HEK293 (cell line): Measurements from ENCODE around the gene KCP.

Experiments
- CTCF ChIA-PET: fragments of 350-600 bp; formaldehyde crosslinking; extraction: SDS; loops from one replicate; lab custom pipeline; 2021; ENCODE audit warnings: antibody characterized with exemption; lab: Yijun Ruan, JAX
- POLR2A ChIA-PET: fragments of 300-600 bp; formaldehyde crosslinking; extraction: SDS; loops from one replicate; lab custom pipeline; 2020; ENCODE audit warnings: antibody characterized with exemption, inconsistent platforms; lab: Yijun Ruan, JAX
- H3K27ac ChIP-seq: fragments of 200-500 bp; sonication (Bioruptor generic); 2 replicates; pipeline ENCODE4 v1.5.1; 2014; ENCODE audit warnings: low read depth, low read length, control low read depth, inconsistent platforms; ENCODE audit errors: extremely low read depth
- H3K36me3 ChIP-seq, 2 experiments: fragments of 200-500 bp in 1 of 2; sonication (Bioruptor generic) in 1 of 2; 1 replicate in 1 of 2; 2 replicates in 1 of 2; pipeline ENCODE4 v1.5.1; 2014 to 2017; ENCODE audit warnings: inconsistent platforms in 2 of 2, low read length in 2 of 2; ENCODE audit not compliant: control insufficient read depth in 2 of 2, insufficient read depth in 1 of 2
- H3K4me1 ChIP-seq: fragments of 200-500 bp; sonication (Bioruptor generic); 2 replicates; pipeline ENCODE4 v1.5.1; 2014; ENCODE audit warnings: mild to moderate bottlenecking, low read length, inconsistent platforms; ENCODE audit not compliant: control insufficient read depth, insufficient read depth
- H3K4me3 ChIP-seq: 2 replicates; pipeline ENCODE4 v1.5.1; 2011; ENCODE audit warnings: low read depth, mild to moderate bottlenecking, control low read depth, low read length, moderate library complexity
- H3K9me3 ChIP-seq: fragments of 200-500 bp; sonication (Bioruptor generic); 2 replicates; pipeline ENCODE4 v1.5.1; 2014; ENCODE audit warnings: low read depth, low read length, inconsistent platforms; ENCODE audit not compliant: control insufficient read depth, insufficient read depth
- ATF2 ChIP-seq: fragments of 450-650 bp; formaldehyde crosslinking; IDR thresholded peaks from 2 replicates; pipeline ENCODE4 v1.5.1; 2016; ENCODE audit warnings: missing biosample characterization, missing genetic modification characterization, low read depth
- BCL11B ChIP-seq: fragments of 450-650 bp; formaldehyde crosslinking; IDR thresholded peaks from 2 replicates; pipeline ENCODE4 v1.5.1; 2016; ENCODE audit warnings: low read depth, missing biosample characterization, missing genetic modification characterization
- GFI1B ChIP-seq: fragments of 450-650 bp; formaldehyde crosslinking; IDR thresholded peaks from 2 replicates; pipeline ENCODE4 v1.5.1; 2016; ENCODE audit warnings: missing biosample characterization, missing genetic modification characterization
- GLIS1 ChIP-seq: fragments of 450-650 bp; formaldehyde crosslinking; IDR thresholded peaks from 2 replicates; pipeline ENCODE4 v1.5.1; 2016; ENCODE audit warnings: missing biosample characterization, missing genetic modification characterization
- IKZF3 ChIP-seq: fragments of 450-650 bp; IDR thresholded peaks from 2 replicates; pipeline ENCODE4 v1.5.0; 2018; ENCODE audit warnings: missing biosample characterization, mild to moderate bottlenecking, missing genetic modification characterization, moderate library complexity
- MEIS1 ChIP-seq: sonication (generic); formaldehyde crosslinking; IDR thresholded peaks from 2 replicates; pipeline ENCODE4 v1.8.1; 2022; ENCODE audit warnings: missing genetic modification reagents, mild to moderate bottlenecking, borderline replicate concordance
- PBX3 ChIP-seq: sonication (generic); formaldehyde crosslinking; IDR thresholded peaks from 2 replicates; pipeline ENCODE4 v1.8.1; 2022; ENCODE audit warnings: mild to moderate bottlenecking, moderate library complexity, missing genetic modification reagents
- PRDM1 ChIP-seq: fragments of 450-650 bp; formaldehyde crosslinking; IDR thresholded peaks from 2 replicates; pipeline ENCODE4; 2016; ENCODE audit warnings: missing biosample characterization, missing genetic modification characterization
- SP7 ChIP-seq: fragments of 450-650 bp; formaldehyde crosslinking; IDR thresholded peaks from 2 replicates; pipeline ENCODE4 v1.5.1; 2016; ENCODE audit warnings: missing biosample characterization, missing genetic modification characterization
- ZFP37 ChIP-seq: fragments of 450-650 bp; formaldehyde crosslinking; IDR thresholded peaks from 2 replicates; pipeline ENCODE4 v1.5.1; 2016; ENCODE audit warnings: missing biosample characterization, missing genetic modification characterization
- ZFP41 ChIP-seq: fragments of 450-650 bp; formaldehyde crosslinking; IDR thresholded peaks from 2 replicates; pipeline ENCODE4 v1.5.1; 2016; ENCODE audit warnings: missing biosample characterization, missing genetic modification characterization, borderline replicate concordance
- ZNF146 ChIP-seq: fragments of 450-650 bp; formaldehyde crosslinking; IDR thresholded peaks from 2 replicates; pipeline ENCODE4 v1.5.1; 2016; ENCODE audit warnings: missing biosample characterization, missing genetic modification characterization
- ZNF2 ChIP-seq: fragments of 450-650 bp; formaldehyde crosslinking; IDR thresholded peaks from 2 replicates; pipeline ENCODE4 v1.5.1; 2016; ENCODE audit warnings: missing biosample characterization, missing genetic modification characterization
- ZNF266 ChIP-seq: fragments of 450-650 bp; formaldehyde crosslinking; IDR thresholded peaks from 2 replicates; pipeline ENCODE4 v1.5.1; 2016; ENCODE audit warnings: missing biosample characterization, missing genetic modification characterization, low read depth
- ZNF302 ChIP-seq: fragments of 450-650 bp; formaldehyde crosslinking; IDR thresholded peaks from 2 replicates; pipeline ENCODE4 v1.5.1; 2016; ENCODE audit warnings: missing biosample characterization, missing genetic modification characterization, low read depth
- ZNF354C ChIP-seq: fragments of 450-650 bp; formaldehyde crosslinking; IDR thresholded peaks from 2 replicates; pipeline ENCODE4 v1.5.1; 2016; ENCODE audit warnings: missing biosample characterization, missing genetic modification characterization, low read depth, borderline replicate concordance
- ZNF37A ChIP-seq: fragments of 450-650 bp; IDR thresholded peaks from 2 replicates; pipeline ENCODE4 v1.5.1; 2018; ENCODE audit warnings: missing biosample characterization, missing genetic modification characterization
- ZNF394 ChIP-seq: fragments of 450-650 bp; formaldehyde crosslinking; IDR thresholded peaks from 2 replicates; pipeline ENCODE4 v1.5.1; 2016; ENCODE audit warnings: missing biosample characterization, missing genetic modification characterization, mild to moderate bottlenecking, moderate library complexity, borderline replicate concordance
- ZNF433 ChIP-seq: fragments of 450-650 bp; formaldehyde crosslinking; IDR thresholded peaks from 2 replicates; pipeline ENCODE4 v1.5.1; 2016; ENCODE audit warnings: missing biosample characterization, missing genetic modification characterization, low read depth
- ZNF473 ChIP-seq: fragments of 450-650 bp; formaldehyde crosslinking; IDR thresholded peaks from 2 replicates; pipeline ENCODE4 v1.5.1; 2017; ENCODE audit warnings: missing biosample characterization, missing genetic modification characterization
- ZNF501 ChIP-seq: fragments of 450-650 bp; formaldehyde crosslinking; IDR thresholded peaks from 2 replicates; pipeline ENCODE4 v1.5.1; 2016; ENCODE audit warnings: missing biosample characterization, missing genetic modification characterization
- ZNF549 ChIP-seq: fragments of 450-650 bp; IDR thresholded peaks from 2 replicates; pipeline ENCODE4 v1.5.1; 2018; ENCODE audit warnings: missing biosample characterization, missing genetic modification characterization, mild to moderate bottlenecking, inconsistent platforms, moderate library complexity
- ZNF621 ChIP-seq: fragments of 450-650 bp; formaldehyde crosslinking; IDR thresholded peaks from 2 replicates; pipeline ENCODE4 v1.5.1; 2017; ENCODE audit warnings: missing biosample characterization, missing genetic modification characterization
- ZNF623 ChIP-seq: fragments of 450-650 bp; formaldehyde crosslinking; IDR thresholded peaks from 2 replicates; pipeline ENCODE4 v1.5.1; 2016; ENCODE audit warnings: missing biosample characterization, missing genetic modification characterization
- ZNF624 ChIP-seq: fragments of 450-650 bp; formaldehyde crosslinking; IDR thresholded peaks from 2 replicates; pipeline ENCODE4 v1.5.1; 2017; ENCODE audit warnings: missing biosample characterization, missing genetic modification characterization
- ZNF664 ChIP-seq: fragments of 450-650 bp; formaldehyde crosslinking; IDR thresholded peaks from 2 replicates; pipeline ENCODE4 v1.5.1; 2016; ENCODE audit warnings: missing biosample characterization, missing genetic modification characterization
- ZNF785 ChIP-seq: fragments of 450-650 bp; formaldehyde crosslinking; IDR thresholded peaks from 2 replicates; pipeline ENCODE4 v1.5.1; 2016; ENCODE audit warnings: missing biosample characterization, missing genetic modification characterization
- ZSCAN18 ChIP-seq: fragments of 450-650 bp; formaldehyde crosslinking; IDR thresholded peaks from 2 replicates; pipeline ENCODE4 v1.5.1; 2016; ENCODE audit warnings: missing biosample characterization, missing genetic modification characterization
- ZSCAN5A ChIP-seq: fragments of 450-650 bp; formaldehyde crosslinking; IDR thresholded peaks from 2 replicates; pipeline ENCODE4 v1.5.1; 2016; ENCODE audit warnings: missing biosample characterization, missing genetic modification characterization

The KCP gene

GRCh38 chr7:128869138-128869943 is 41.2 kb downstream of the KCP start (continued):
- TF ChIP-seq SP7 (tag by site-specific recombination) (0 out of 2 replicates have a peak, but pooled peaks have one; percentile 27), ZNF473 (no peak), ZNF146 (tag by site-specific recombination) (no peak), ATF2 (tag by site-specific recombination) (no peak), ZSCAN18 (tag by site-specific recombination) (no peak), ZNF664 (tag by site-specific recombination) (no peak)

GRCh38 chr7:128868624-128869137 is 41.8 kb downstream of the KCP start:
- Histone ChIP-seq H3K4me1 (peaks cover 10% of the 10 kb centered on the region), H3K9me3 (no peaks in the 10 kb centered on the region), H3K27ac (peak overlapping the region; percentile 42; the same call in 1 of the 2 replicates), H3K4me3 (peak overlapping the region; percentile 36), H3K36me3 (peaks cover 6 to 26% of the 10 kb centered on the region in 2 experiments; a peak in 2 of 3 replicates)
- POLR2A ChIA-PET, result interaction anchor here (0.6 to 0.9 kb wide), 2 partner anchors 186 to 1187 kb away, joined by 3 to 4 read pairs; partner anchors contain the start of gene TNPO3
- CTCF ChIA-PET, result interaction anchor here (1.8 kb wide), 2 partner anchors 13 to 14 kb away, joined by 5 to 6 read pairs; no protein-coding TSS in a partner anchor
- TF ChIP-seq ZSCAN5A, result no peak
- TF ChIP-seq ZNF549 (tag by site-specific recombination), result no peak
- no peak for TF ChIP-seq ZNF473
- TF ChIP-seq ZNF433 (tag by site-specific recombination), result no peak
- TF ChIP-seq ZNF624 (tag by site-specific recombination), result no peak
- no peak for TF ChIP-seq ZNF623 (tag by site-specific recombination)
- TF ChIP-seq SP7 (tag by site-specific recombination), result 0 out of 2 replicates have a peak, but pooled peaks have one; percentile 11
- no peak for TF ChIP-seq ZNF621
- no peak for TF ChIP-seq BCL11B (tag by site-specific recombination)
- TF ChIP-seq GFI1B (tag by site-specific recombination), result no peak
- TF ChIP-seq ZNF37A (tag by site-specific recombination), result no peak
- TF ChIP-seq ZNF266, result no peak
- TF ChIP-seq ZNF354C, result no peak
- no peak for TF ChIP-seq ZFP41 (tag by site-specific recombination)
- no peak for TF ChIP-seq ZNF2 (tag by site-specific recombination)
- no peak for TF ChIP-seq ZNF501
- TF ChIP-seq ZFP37 (tag by site-specific recombination), result no peak
- no peak for TF ChIP-seq IKZF3 (tag by site-specific recombination)
- 0 out of 2 replicates have a peak, but pooled peaks have one; percentile 0 for TF ChIP-seq ZNF394 (tag by site-specific recombination)
- TF ChIP-seq MEIS1, result no peak
- no peak for TF ChIP-seq ZNF785 (tag by site-specific recombination)
- TF ChIP-seq ZNF302 (tag by site-specific recombination), result no peak
- TF ChIP-seq PRDM1 (tag by site-specific recombination), result peak; percentile 56
- no peak for TF ChIP-seq PBX3
- peak; percentile 55 for TF ChIP-seq GLIS1 (tag by site-specific recombination)
